Gastroesophageal sphincter (tissue), 4 donors: ENCODE data around the gene ANGPT4. TPM values are rescaled to one million over a fixed set of nuclear protein-coding genes. Genes with fewer than 3 reads are reported as not detected.

ENCODE experiments used
- ATAC-seq: fragments of 150-250 bp; one replicate; pipeline ENCODE4 v1.9.1; 2016; ENCODE audit warnings: mild to moderate bottlenecking, moderate library complexity
- H3K27ac ChIP-seq, 4 donors: fragments of 200-600 bp; sonication (generic) in 3 of 4; 1 replicate in 3 of 4; 2 replicates in 1 of 4; pipeline ENCODE4 v1.5.1; 2016 to 2019
- H3K27me3 ChIP-seq: fragments of 200-600 bp; sonication (generic); one replicate; pipeline ENCODE4 v1.5.1; 2019
- H3K36me3 ChIP-seq, 2 donors: fragments of 200-600 bp; sonication (generic); one replicate each; pipeline ENCODE4 v1.5.1; 2019; ENCODE audit warnings: control low read depth in 1 of 2
- H3K4me1 ChIP-seq, 3 donors: fragments of 200-600 bp; sonication (generic); 1 replicate in 2 of 3; 2 replicates in 1 of 3; pipeline ENCODE4 v1.5.1; 2016 to 2019; ENCODE audit warnings: control low read depth in 2 of 3
- H3K4me3 ChIP-seq, 2 donors: fragments of 200-600 bp; sonication (generic); one replicate each; pipeline ENCODE4 v1.5.1; 2019; ENCODE audit warnings: mild to moderate bottlenecking in 1 of 2, moderate library complexity in 1 of 2
- H3K9me3 ChIP-seq, 3 donors: fragments of 200-600 bp; sonication (generic); one replicate each; pipeline ENCODE4 v1.5.1; 2017 to 2019; ENCODE audit warnings: control low read depth in 2 of 3
- CTCF ChIP-seq, 4 experiments: fragments of 200-600 bp in 2 of 4; fragments of 450-650 bp in 2 of 4; sonication (generic) in 1 of 4; IDR thresholded peaks; one replicate each; pipeline ENCODE4 v1.5.1; 2017 to 2019; ENCODE audit warnings: antibody characterized with exemption in 4 of 4, mild to moderate bottlenecking in 2 of 4, moderate library complexity in 2 of 4
- EP300 ChIP-seq: sonication (generic); formaldehyde crosslinking; IDR thresholded peaks from one replicate; pipeline ENCODE4 v1.6.1; 2017; ENCODE audit warnings: antibody characterized with exemption, mild to moderate bottlenecking
- POLR2A ChIP-seq, 2 donors: fragments of 450-650 bp; IDR thresholded peaks; one replicate each; pipeline ENCODE4 v1.6.1; 2017; ENCODE audit warnings: antibody characterized with exemption in 2 of 2, mild to moderate bottlenecking in 2 of 2, moderate library complexity in 1 of 2
- POLR2AphosphoS5 ChIP-seq: sonication (generic); formaldehyde crosslinking; IDR thresholded peaks from one replicate; pipeline ENCODE4 v1.6.1; 2017; ENCODE audit warnings: antibody characterized with exemption
- WGBS, 2 donors: methylation state at CpG; one replicate each; pipeline ENCODE4 v1.1.5; 2018; ENCODE audit warnings: low coverage in 1 of 2; 5-methylcytosine and 5-hydroxymethylcytosine counted together
- total RNA-seq, 4 donors: library from RNA; depleted of rRNA; stranded (reverse); fragments of >200 nt; gene quantifications; one replicate each; pipeline ENCODE4 v1.1.0, GENCODE V29; 2016

ANGPT4 gene
- total RNA-seq, 4 donors from 2014 or later, result 0.13 to 0.58 (median 0.15) TPM; not detected in 1

GRCh38 chr20:955656-956055, 39.5 kb upstream of the ANGPT4 start:
- ATAC-seq, result no peak
- Histone ChIP-seq H3K4me1 (peaks cover 0 to 7% (median 2%) of the 10 kb centered on the region in 3 donors), H3K27ac (no peak overlapping the region), H3K4me3 (no peak overlapping the region), H3K36me3 (no peaks in the 10 kb centered on the region), H3K9me3 (no peaks in the 10 kb centered on the region), H3K27me3 (peaks cover 82% of the 10 kb centered on the region)
- TF ChIP-seq POLR2AphosphoS5 (no peak), EP300 (no peak), CTCF (IDR thresholded peaks at IDR 0.05) (no peak), POLR2A (IDR thresholded peaks at IDR 0.05) (no peak)
- 80 to 86% methylated on average over 7 of the region's 7 CpGs for WGBS, 2 donors

- peaks cover 0 to 7% (median 2%) of the 10 kb centered on the region in 3 donors for H3K4me1 ChIP-seq
- no peaks in the 10 kb centered on the region for H3K36me3 ChIP-seq
- TF ChIP-seq POLR2A (IDR thresholded peaks at IDR 0.05), result no peak
- TF ChIP-seq EP300, result no peak
- TF ChIP-seq CTCF (IDR thresholded peaks at IDR 0.05), result no peak
- TF ChIP-seq POLR2AphosphoS5, result no peak
- no peak for ATAC-seq
- peaks cover 82% of the 10 kb centered on the region for H3K27me3 ChIP-seq
- no peak overlapping the region for H3K27ac ChIP-seq
- WGBS, 2 donors, result no CpG with 5 or more reads among the region's 3 CpGs
- H3K4me3 ChIP-seq, result no peak overlapping the region
- H3K9me3 ChIP-seq, result no peaks in the 10 kb centered on the region
These were observed 39.0 kb upstream of the ANGPT4 start for GRCh38 chr20:955111-955510.

- ATAC-seq, result no peak
- TF ChIP-seq CTCF (IDR thresholded peaks at IDR 0.05) (peak in 1 of 4 experiments; percentile 16), POLR2A (IDR thresholded peaks at IDR 0.05) (no peak), POLR2AphosphoS5 (no peak), EP300 (no peak)
- Histone ChIP-seq H3K4me1 (peaks cover 0 to 7% (median 2%) of the 10 kb centered on the region in 3 donors), H3K27me3 (peaks cover 82% of the 10 kb centered on the region), H3K4me3 (no peak overlapping the region), H3K36me3 (no peaks in the 10 kb centered on the region), H3K27ac (no peak overlapping the region), H3K9me3 (no peaks in the 10 kb centered on the region)
- 27 to 29% methylated on average over 1 to 10 of the region's 11 CpGs for WGBS, 2 donors
These were observed 37.6 kb upstream of the ANGPT4 start for GRCh38 chr20:953742-954141.

- Histone ChIP-seq H3K27ac (no peak overlapping the region), H3K4me3 (no peak overlapping the region), H3K4me1 (peaks cover 0 to 7% (median 2%) of the 10 kb centered on the region in 3 donors), H3K9me3 (no peaks in the 10 kb centered on the region), H3K27me3 (peaks cover 74% of the 10 kb centered on the region), H3K36me3 (no peaks in the 10 kb centered on the region)
- ATAC-seq, result no peak
- 67 to 74% methylated on average over 4 to 6 of the region's 8 CpGs for WGBS, 2 donors
- TF ChIP-seq CTCF (IDR thresholded peaks at IDR 0.05) (no peak), EP300 (no peak), POLR2A (IDR thresholded peaks at IDR 0.05) (no peak), POLR2AphosphoS5 (no peak)
These were observed 36.2 kb upstream of the ANGPT4 start for GRCh38 chr20:952196-952795.

DNA sequence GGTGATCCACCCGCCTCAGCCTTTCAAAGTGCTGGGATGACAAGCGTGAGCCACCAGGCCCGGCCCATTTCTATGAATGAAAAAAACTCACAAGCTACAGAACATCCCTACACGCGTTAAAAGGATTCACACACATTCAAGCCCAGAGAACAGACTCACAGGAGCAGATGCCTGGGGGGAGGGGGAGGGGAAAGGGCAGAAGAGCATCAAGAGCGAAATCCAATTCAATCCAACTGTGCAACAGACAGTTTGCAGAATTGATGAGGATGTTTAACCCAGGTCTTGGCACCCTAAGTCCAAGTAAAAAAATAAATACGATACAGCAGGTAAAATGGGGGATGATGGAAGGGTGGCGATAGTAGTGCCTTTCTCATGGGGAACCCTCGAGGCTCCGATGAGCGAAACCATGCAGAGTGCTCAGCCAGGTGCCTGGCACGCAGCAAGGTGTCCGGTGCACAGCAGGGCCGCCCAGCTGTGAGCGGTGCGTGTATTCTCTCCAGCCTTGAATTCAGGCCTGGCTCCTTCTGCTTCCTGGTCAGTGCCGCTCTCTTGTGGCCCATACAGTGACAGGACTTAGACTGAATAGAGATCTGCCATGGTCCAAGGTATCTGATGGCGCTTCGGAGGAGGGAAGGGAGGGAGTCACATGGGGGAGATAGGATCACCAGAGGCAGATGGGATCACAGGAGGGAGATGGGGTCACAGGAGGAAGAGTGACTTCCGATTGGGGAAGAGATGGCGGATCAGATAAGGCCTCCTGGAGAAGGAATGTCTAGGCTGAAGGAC, 35.4 kb upstream of the ANGPT4 start:
- WGBS, 2 donors, result 70 to 86% methylated on average over 9 to 17 of the region's 21 CpGs
- Histone ChIP-seq H3K4me3 (no peak overlapping the region), H3K36me3 (no peaks in the 10 kb centered on the region), H3K27me3 (peaks cover 74% of the 10 kb centered on the region), H3K4me1 (peaks cover 0 to 6% (median 2%) of the 10 kb centered on the region in 3 donors), H3K9me3 (no peaks in the 10 kb centered on the region), H3K27ac (no peak overlapping the region)
- TF ChIP-seq POLR2AphosphoS5 (no peak), POLR2A (IDR thresholded peaks at IDR 0.05) (no peak), EP300 (no peak), CTCF (IDR thresholded peaks at IDR 0.05) (no peak)
- ATAC-seq, result no peak
